ENCODE measurements around the gene ATF4.
A peak's percentile ranks its signal among the peaks of the same experiment; 100 is the strongest.

Gene ATF4

DNA sequence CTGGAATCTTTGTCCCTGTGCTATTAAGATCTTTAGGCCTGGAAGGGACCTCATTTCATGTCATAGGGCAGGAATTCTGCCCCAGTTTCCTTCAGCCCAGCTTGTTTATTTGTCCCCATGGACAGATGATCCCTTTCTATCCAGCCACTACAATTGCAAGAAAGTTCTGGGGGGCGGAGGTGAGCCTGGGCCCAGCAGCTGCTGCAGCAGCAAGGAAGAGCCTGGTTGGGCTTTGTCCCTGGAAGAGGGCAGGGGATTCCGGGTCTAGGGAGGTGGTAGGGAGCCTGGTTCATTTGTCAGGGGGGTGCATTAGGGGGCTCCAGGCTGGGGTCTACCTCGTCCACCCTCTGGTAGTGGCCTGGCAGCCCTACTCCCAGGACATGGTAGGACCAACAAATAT, 33.8 kb downstream of the ATF4 start:
- Histone ChIP-seq H3K36me3 (ENCODE audit: control insufficient read depth, insufficient read depth, low read length) (no peaks in the 10 kb centered on the region), H3K4me3 (replicated peaks; ENCODE audit: low read depth, low read length) (no peak overlapping the region), H3K27me3 (replicated peaks; ENCODE audit: control insufficient read depth, insufficient read depth, low read length) (no peaks in the 10 kb centered on the region; the same call in 1 of the 2 replicates)
- no peak for DNase-seq (ENCODE audit: extremely low read depth, insufficient read length)
- TF ChIP-seq, protein P1, sequence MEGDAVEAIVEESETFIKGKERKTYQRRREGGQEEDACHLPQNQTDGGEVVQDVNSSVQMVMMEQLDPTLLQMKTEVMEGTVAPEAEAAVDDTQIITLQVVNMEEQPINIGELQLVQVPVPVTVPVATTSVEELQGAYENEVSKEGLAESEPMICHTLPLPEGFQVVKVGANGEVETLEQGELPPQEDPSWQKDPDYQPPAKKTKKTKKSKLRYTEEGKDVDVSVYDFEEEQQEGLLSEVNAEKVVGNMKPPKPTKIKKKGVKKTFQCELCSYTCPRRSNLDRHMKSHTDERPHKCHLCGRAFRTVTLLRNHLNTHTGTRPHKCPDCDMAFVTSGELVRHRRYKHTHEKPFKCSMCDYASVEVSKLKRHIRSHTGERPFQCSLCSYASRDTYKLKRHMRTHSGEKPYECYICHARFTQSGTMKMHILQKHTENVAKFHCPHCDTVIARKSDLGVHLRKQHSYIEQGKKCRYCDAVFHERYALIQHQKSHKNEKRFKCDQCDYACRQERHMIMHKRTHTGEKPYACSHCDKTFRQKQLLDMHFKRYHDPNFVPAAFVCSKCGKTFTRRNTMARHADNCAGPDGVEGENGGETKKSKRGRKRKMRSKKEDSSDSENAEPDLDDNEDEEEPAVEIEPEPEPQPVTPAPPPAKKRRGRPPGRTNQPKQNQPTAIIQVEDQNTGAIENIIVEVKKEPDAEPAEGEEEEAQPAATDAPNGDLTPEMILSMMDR (IDR thresholded peaks at IDR 0.05; ENCODE audit: insufficient read depth, low read length, poor library complexity, severe bottlenecking): no peak

DNA sequence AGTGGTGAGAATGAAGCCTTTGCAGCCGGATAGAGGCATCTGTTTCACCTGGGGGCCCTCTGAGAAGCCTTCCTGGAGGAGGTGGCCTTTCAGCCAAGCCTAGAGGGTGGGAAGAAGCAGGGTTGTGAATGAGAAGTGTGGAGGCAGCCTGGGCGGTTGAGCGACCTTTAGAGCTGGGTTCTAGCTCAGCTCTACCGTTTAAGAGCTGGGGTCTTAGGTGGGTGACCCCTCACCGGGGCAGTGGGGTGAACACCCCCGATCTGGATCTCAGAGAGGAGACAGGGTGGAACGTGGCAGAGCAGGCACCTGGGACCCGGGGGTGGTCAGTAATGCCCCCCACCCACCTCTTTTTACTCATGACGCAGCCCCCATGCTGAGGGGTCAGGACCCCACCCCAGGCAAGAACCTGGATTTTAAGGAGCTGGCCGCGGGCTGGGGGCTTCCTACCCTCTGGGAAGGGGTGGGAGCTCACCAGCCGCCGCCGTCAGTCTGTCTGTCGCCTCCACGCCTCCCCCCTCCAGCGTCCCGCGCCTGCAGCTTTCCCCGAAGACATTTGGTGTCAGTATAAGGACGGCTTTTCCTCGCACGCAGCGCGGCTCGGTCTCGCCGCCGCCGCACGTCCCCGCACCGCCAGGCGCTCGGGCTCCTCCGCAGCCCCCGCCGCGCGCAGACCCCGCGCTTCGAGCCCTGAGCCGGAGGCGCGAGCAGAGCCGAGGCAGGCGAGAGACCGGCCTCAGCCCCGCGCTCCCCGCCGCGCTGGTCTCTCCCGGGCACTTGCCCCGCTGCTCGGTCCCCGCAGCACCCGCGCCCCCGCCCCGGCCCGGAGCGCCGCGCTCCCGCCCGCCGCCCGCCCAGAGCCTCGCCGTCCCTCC, 36.8 kb downstream of the ATF4 start:
- H3K4me3 ChIP-seq (replicated peaks; ENCODE audit: low read depth, low read length): no peak overlapping the region
- TF ChIP-seq, protein P1 (IDR thresholded peaks at IDR 0.05; ENCODE audit: insufficient read depth, low read length, poor library complexity, severe bottlenecking): no peak
- H3K36me3 ChIP-seq (ENCODE audit: control insufficient read depth, insufficient read depth, low read length): no peaks in the 10 kb centered on the region
- no peaks in the 10 kb centered on the region; the same call in 1 of the 2 replicates for H3K27me3 ChIP-seq (replicated peaks; ENCODE audit: control insufficient read depth, insufficient read depth, low read length)
- no peak for DNase-seq (ENCODE audit: extremely low read depth, insufficient read length)

DNA sequence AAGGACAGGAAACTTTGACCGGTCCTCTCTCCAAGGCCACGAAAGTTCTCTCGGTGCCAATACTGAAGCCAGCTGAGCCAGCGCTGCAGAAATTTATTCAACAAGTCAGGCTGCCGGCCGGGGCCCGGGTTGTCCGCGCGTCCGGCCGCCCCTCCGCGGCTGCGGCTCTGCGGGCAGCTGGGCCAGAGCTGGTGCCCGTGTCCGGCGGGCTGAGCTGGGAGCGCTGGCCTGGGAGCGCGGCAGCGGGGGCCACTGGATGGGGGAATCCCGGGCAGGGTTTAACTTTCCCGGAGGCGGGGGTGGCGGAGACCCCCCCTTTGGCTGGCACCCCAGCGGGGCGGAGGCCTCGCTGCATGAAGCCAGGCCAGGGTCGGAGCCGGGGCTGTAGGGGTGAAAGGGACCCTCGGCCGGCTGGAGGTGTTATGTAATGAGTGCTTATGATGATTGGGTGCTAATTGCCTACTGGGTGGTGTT, 37.9 kb downstream of the ATF4 start:
- H3K4me3 ChIP-seq (replicated peaks; ENCODE audit: low read depth, low read length): no peak overlapping the region
- H3K36me3 ChIP-seq (ENCODE audit: control insufficient read depth, insufficient read depth, low read length): no peaks in the 10 kb centered on the region
- H3K27me3 ChIP-seq (replicated peaks; ENCODE audit: control insufficient read depth, insufficient read depth, low read length): no peaks in the 10 kb centered on the region; the same call in 1 of the 2 replicates
- TF ChIP-seq, protein P1 (IDR thresholded peaks at IDR 0.05; ENCODE audit: insufficient read depth, low read length, poor library complexity, severe bottlenecking): no peak
- DNase-seq (ENCODE audit: extremely low read depth, insufficient read length): no peak

DNA sequence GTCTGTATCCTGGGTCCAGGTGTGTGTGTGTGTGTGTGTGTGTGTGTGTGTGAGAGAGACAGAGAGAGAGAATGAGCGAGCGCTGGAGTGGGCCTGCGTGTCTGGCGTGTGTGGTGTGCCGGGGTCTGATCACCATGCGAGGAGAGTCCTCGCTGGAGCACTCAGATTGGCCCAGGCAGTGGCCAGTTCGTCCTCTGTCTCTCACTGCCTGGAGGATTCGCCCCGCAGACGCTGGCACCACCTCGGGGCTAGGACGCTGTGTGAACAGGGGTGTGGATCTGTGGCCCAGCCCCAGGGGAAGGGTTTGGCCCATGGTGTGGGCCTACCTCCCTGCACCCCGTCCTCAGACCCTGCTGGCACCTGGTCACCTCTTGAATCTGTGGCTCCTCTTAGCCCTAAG, 38.6 kb downstream of the ATF4 start:
- no peak overlapping the region for H3K4me3 ChIP-seq (replicated peaks; ENCODE audit: low read depth, low read length)
- H3K27me3 ChIP-seq (replicated peaks; ENCODE audit: control insufficient read depth, insufficient read depth, low read length): no peaks in the 10 kb centered on the region; the same call in 1 of the 2 replicates
- DNase-seq (ENCODE audit: extremely low read depth, insufficient read length): no peak
- TF ChIP-seq, protein P1 (IDR thresholded peaks at IDR 0.05; ENCODE audit: insufficient read depth, low read length, poor library complexity, severe bottlenecking): no peak
- H3K36me3 ChIP-seq (ENCODE audit: control insufficient read depth, insufficient read depth, low read length): no peaks in the 10 kb centered on the region

DNA sequence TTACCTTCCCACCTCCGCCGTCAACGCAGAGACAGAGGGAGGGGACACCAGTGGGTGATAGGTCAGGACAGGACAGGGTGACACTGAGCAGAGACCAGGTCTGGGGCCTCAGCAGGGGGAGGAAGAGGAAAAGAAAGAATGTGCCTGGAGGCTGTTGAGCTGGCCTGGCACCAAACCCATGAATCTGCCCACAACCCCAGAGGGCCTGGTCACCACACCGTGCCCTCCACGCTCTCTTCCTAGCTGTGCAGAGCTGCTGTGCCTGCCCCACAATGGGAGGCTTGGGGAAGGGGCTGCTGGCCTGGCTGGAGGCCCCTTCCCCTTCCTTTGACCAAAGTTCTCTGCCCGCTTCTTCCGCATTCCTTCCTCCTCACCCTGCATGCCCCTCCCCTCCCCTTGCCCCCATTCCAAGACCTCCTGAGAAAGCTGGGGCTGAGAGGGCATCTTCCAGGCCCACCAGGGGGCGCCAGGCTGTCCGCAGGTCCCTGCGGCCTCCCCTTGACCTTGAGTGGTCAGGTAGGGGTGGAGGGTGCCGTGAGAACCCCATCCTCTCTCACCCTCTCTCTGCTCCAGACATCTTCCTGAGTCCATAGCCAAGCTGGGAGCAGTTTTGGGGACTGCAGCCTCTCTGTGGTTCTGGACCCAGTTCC, 39.2 kb downstream of the ATF4 start:
- DNase-seq (ENCODE audit: extremely low read depth, insufficient read length): no peak
- Histone ChIP-seq H3K36me3 (ENCODE audit: control insufficient read depth, insufficient read depth, low read length) (no peaks in the 10 kb centered on the region), H3K27me3 (replicated peaks; ENCODE audit: control insufficient read depth, insufficient read depth, low read length) (no peaks in the 10 kb centered on the region; the same call in 1 of the 2 replicates), H3K4me3 (replicated peaks; ENCODE audit: low read depth, low read length) (no peak overlapping the region)
- TF ChIP-seq, protein P1 (IDR thresholded peaks at IDR 0.05; ENCODE audit: insufficient read depth, low read length, poor library complexity, severe bottlenecking): peak; percentile 82

All from GM06990 (cell line).